ENCODE results near the gene ABCB9. TPM values are rescaled to one million over a fixed set of nuclear protein-coding genes. Genes with fewer than 3 reads are reported as not detected.

ABCB9 gene
- total RNA-seq, 1 experiment from 2014 or later = 4.6 TPM

DNA sequence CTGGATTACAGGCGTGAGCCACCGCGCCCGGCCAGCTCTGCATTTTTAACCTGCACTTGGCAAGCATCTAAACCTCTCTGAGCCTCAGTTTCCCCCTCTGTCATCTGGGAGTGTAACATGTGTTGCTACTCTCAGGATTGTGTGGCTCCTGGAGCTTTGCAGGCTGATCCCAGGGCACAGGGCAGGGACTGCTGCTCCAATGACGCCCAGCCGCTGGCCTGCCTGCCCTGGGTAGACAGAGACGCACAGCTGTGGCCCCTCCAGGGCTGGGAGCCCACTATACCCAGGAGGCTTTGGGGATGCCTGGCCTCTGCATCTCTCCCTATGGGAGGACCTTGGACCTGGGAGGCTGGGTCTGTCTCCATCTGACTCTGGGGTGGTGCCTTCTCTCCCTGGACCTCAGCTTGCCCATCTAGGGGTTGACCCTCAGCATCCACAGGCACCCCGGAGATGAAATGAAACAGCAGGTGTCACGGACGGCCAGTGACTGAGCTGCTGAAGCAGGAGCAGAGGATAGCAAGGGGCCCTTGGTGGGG is 27.9 kb upstream of the ABCB9 start:
- no peak overlapping the region for H3K4me3 Mint-ChIP-seq

More for the DNA sequence above, 27.9 kb upstream of the ABCB9 start:
- H3K79me2 ChIP-seq (ENCODE audit: insufficient read depth, low read length) = no peaks in the 10 kb centered on the region
- WGBS (ENCODE audit: extremely low coverage, insufficient read length, low lambda C conversion rate) = no CpG with 5 or more reads among the region's 10 CpGs
- H3K4ac ChIP-seq (ENCODE audit: low read depth, low read length) = no peak overlapping the region
- H3K9ac ChIP-seq (ENCODE audit: extremely low read depth, insufficient read length, low read length) = no peak overlapping the region
- no peak overlapping the region for H2BK120ac ChIP-seq (ENCODE audit: low read depth, low read length, poor library complexity, severe bottlenecking)
- H3K4me1 ChIP-seq (ENCODE audit: insufficient read depth, low read length) = no peaks in the 10 kb centered on the region
- TF ChIP-seq, protein P1, sequence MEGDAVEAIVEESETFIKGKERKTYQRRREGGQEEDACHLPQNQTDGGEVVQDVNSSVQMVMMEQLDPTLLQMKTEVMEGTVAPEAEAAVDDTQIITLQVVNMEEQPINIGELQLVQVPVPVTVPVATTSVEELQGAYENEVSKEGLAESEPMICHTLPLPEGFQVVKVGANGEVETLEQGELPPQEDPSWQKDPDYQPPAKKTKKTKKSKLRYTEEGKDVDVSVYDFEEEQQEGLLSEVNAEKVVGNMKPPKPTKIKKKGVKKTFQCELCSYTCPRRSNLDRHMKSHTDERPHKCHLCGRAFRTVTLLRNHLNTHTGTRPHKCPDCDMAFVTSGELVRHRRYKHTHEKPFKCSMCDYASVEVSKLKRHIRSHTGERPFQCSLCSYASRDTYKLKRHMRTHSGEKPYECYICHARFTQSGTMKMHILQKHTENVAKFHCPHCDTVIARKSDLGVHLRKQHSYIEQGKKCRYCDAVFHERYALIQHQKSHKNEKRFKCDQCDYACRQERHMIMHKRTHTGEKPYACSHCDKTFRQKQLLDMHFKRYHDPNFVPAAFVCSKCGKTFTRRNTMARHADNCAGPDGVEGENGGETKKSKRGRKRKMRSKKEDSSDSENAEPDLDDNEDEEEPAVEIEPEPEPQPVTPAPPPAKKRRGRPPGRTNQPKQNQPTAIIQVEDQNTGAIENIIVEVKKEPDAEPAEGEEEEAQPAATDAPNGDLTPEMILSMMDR (conservative IDR thresholded peaks at IDR 0.05) = no peak
- no peaks in the 10 kb centered on the region for H3K36me3 Mint-ChIP-seq (ENCODE audit: insufficient read depth in 1 of 3, low read depth in 3 of 3)
- H3K27ac ChIP-seq (ENCODE audit: insufficient read length, low read depth, low read length) = no peak overlapping the region
- no peak overlapping the region for H4K8ac ChIP-seq (replicated peaks; ENCODE audit: insufficient read length, low read depth, low read length)
- H2BK20ac ChIP-seq (ENCODE audit: low read depth, low read length, poor library complexity, severe bottlenecking) = no peak overlapping the region
- no peak overlapping the region for H2BK5ac ChIP-seq (ENCODE audit: insufficient read length, low read length)
- H2AFZ ChIP-seq (ENCODE audit: low read length) = no peak overlapping the region
- H3K56ac ChIP-seq (ENCODE audit: insufficient read length, low read depth, low read length) = no peak overlapping the region
- H4K5ac ChIP-seq (ENCODE audit: insufficient read length, low read depth, low read length) = no peak overlapping the region
- H2AK5ac ChIP-seq (ENCODE audit: insufficient read length, low read length) = no peak overlapping the region
- no peaks in the 10 kb centered on the region for H3K9me3 ChIP-seq (ENCODE audit: control insufficient read depth, low read depth, low read length)
- no peaks in the 10 kb centered on the region for H3K27me3 ChIP-seq (ENCODE audit: insufficient read depth, low read length)
- H3K27me3 Mint-ChIP-seq (ENCODE audit: low read depth) = no peaks in the 10 kb centered on the region; the same call in none of the 2 replicates
- no peak overlapping the region for H3K4me2 ChIP-seq (ENCODE audit: insufficient read depth, insufficient read length, low read length)
- H4K91ac ChIP-seq (ENCODE audit: insufficient read length, low read depth, low read length) = no peak overlapping the region
- H3K79me1 ChIP-seq (ENCODE audit: insufficient read depth, low read depth, low read length, poor library complexity, severe bottlenecking) = no peaks in the 10 kb centered on the region
- no peak overlapping the region for H3K23ac ChIP-seq (ENCODE audit: insufficient read length, low read depth, low read length)
- no peaks in the 10 kb centered on the region for H4K20me1 ChIP-seq (ENCODE audit: control insufficient read depth, insufficient read depth, insufficient read length)
- no peak overlapping the region for H2BK12ac ChIP-seq (ENCODE audit: insufficient read length, low read depth, low read length)
- H3K23me2 ChIP-seq (ENCODE audit: insufficient read length, low read depth, low read length, poor library complexity, severe bottlenecking) = no peaks in the 10 kb centered on the region
- H3K4me1 Mint-ChIP-seq = 0 out of 4 replicates have a peak, but pooled peaks cover 0 to 5% of the 10 kb centered on the region in 2 experiments
- no peak overlapping the region; the same call in 1 of the 2 replicates for H3K14ac ChIP-seq (ENCODE audit: insufficient read depth, low read length)
- H3K27ac Mint-ChIP-seq = no peak overlapping the region
- H3T11ph ChIP-seq (ENCODE audit: low read length) = no peak overlapping the region
- no peak overlapping the region for H3K18ac ChIP-seq (ENCODE audit: insufficient read length, low read depth, low read length)
- no peak overlapping the region for H2BK15ac ChIP-seq (ENCODE audit: low read depth, low read length)
- no peak for DNase-seq
- no peaks in the 10 kb centered on the region for H3K9me3 Mint-ChIP-seq
